GM18508 (cell line): Measurements from ENCODE around the gene LTA4H.
"Not testable (repeated sequence)": the region's sequence is repeated elsewhere in the genome, so short reads cannot be mapped to it uniquely, and the experiment has no call there.

Experiments used
- ATAC-seq: cut with Tn5 transposase; IDR thresholded peaks from one replicate; pipeline ENCODE4 v1.9.1; 2021; ENCODE audit warnings: moderate number of reproducible peaks; ENCODE audit not compliant: insufficient read depth, unreplicated experiment

LTA4H gene

GRCh38 chr12:96035283-96036236 is at the start of gene LTA4H:
TSS of gene LTA4H (minus strand) at chr12:96035587. CDS start at chr12:96035519, 68 bp downstream.
- ATAC-seq, result peak; percentile 86

- ATAC-seq, result no peak
These were observed 49.2 kb upstream of the LTA4H start for GRCh38 chr12:96084624-96085023.

GRCh38 chr12:96083020-96083719 is 47.8 kb upstream of the LTA4H start:
- no peak for ATAC-seq

DNA sequence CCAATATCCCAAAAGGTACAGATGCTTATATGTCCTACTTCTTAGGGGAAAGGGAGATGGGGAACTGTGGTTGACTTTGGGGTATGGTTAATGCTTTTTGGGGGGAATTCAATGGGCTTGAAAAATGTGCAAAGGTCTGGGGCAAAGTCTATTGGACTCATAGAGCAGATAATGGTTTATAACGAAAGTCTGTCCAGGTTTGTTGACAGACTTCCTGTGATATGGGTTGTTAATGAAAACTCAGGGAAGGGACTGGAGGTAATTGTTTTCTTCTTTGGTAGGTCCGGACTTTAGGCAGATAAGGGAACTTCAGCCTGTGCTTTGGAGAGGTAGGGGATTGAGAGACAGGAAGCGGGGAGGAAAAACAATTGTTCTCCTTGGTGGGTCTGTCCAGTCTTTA is 46.2 kb upstream of the LTA4H start:
- no peak for ATAC-seq

- no peak for ATAC-seq
These were observed 43.1 kb upstream of the LTA4H start for GRCh38 chr12:96078231-96079135.

DNA sequence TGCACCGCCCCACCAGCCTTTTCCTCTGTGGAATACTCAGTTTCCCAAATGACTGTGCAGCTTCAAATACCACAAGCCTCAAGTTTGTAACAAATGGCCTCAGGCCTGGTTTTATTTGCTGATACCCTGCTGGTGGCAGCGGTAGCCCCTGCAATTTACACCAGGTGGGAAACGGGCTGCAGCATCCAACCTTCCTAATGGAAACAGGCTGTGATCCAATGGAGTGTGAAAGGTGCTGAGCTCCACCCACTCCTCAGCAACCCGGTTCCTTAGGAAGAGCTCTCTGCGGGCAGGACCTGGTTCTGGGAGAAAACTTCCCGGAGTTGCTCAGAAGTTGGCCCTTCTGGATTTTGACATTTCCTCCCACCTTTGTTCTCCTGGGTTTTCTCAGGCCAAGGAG is 41.7 kb upstream of the LTA4H start:
- no peak for ATAC-seq

- ATAC-seq, result no peak
These were observed 40.2 kb upstream of the LTA4H start for GRCh38 chr12:96075560-96075959.

DNA sequence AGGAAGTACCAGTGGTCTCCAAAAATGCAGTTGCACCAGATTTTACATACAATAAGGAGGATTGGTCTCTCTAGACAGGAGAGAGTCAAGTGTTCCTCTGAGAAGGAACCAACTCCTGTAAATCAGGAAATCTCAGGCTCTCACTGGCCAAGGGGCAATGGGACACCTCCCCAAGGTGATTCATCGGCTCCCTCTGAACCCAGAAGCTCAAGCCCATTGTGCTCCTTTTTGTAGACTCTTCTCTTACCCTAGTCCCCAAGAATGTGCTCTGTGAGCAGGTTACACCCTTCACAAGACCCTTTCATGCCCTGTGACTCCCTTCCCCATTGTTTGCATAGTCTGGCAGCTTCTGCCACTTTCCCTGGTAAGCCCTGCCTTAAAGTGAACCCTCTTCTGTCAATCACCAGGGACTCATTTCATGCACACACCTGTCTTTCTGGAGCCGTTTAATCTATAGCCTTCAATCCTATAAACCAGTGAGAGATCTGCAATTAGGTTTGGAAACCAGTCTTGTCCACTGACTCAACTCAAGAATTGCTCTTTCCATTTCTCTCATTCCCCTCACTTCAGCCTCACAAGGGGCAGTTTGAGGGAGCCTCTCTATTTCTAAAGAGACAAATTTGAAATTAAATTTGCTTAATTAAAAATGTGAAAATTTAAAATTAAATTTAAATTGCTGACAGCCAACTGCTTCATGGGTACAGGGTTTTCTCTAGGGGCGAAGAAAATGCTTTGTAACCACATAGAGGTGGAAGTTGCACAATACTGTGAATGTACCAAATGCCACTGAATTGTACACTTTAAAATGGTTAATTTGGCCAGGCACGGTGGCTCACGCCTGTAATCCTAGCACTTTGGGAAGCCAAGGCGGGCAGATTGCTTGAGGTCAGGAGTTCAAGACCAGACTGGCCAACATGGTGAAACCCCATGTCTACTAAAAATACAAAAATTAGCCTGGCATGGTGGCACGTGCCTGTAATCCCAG is 38.3 kb upstream of the LTA4H start:
- ATAC-seq, result no peak

- ATAC-seq, result peak; percentile 53
These were observed 35.4 kb upstream of the LTA4H start for GRCh38 chr12:96070670-96071279.

- no peak for ATAC-seq
These were observed 34.3 kb upstream of the LTA4H start for GRCh38 chr12:96069511-96070231.

DNA sequence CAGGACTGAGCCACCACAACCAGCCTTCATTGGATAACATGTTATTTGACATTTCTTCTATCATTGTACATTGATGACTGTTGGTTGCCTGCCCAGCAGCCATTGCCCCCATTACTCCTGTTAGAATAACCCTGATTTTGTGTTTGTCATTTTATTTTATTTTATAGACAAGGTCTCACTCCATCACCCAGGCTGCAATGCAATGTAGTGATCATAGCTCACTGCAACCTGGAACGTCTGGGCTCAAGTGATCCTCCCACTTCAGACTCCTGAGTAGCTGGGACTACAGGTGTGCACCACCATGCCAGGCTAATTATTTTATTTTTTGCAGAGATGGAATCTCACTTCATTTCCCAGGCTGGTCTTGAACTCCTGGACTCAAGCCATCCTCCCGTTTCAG is 33.2 kb upstream of the LTA4H start:
- ATAC-seq, result no peak

- no peak for ATAC-seq
These were observed 32.7 kb upstream of the LTA4H start for GRCh38 chr12:96068111-96068510.

DNA sequence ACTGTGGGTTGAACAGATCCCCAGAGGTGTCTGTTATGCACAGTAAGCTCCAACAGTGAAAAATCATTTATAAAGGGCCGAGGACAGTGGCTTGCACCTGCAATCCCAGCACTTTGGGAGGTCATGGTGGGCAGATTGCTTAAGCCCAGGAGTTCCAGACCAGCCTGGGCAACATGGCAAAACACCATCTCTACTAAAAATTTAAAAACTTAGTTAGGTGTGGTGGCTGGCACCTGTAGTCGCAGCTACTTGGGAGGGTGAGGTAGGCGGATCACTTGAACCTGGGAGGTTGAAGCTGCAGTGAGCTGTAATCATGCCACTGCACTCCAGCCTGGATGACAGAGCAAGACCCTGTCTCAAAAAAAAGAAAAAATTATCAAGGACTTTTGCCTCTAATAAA is 30.4 kb upstream of the LTA4H start:
- ATAC-seq, result not testable (repeated sequence)

GRCh38 chr12:96064966-96065365 is 29.6 kb upstream of the LTA4H start:
- ATAC-seq, result no peak

GRCh38 chr12:96064271-96064670 is 28.9 kb upstream of the LTA4H start:
- no peak for ATAC-seq

GRCh38 chr12:96063046-96063445 is 27.7 kb upstream of the LTA4H start:
- ATAC-seq, result no peak

- ATAC-seq, result no peak
These were observed 26.6 kb upstream of the LTA4H start for GRCh38 chr12:96061864-96062453.

DNA sequence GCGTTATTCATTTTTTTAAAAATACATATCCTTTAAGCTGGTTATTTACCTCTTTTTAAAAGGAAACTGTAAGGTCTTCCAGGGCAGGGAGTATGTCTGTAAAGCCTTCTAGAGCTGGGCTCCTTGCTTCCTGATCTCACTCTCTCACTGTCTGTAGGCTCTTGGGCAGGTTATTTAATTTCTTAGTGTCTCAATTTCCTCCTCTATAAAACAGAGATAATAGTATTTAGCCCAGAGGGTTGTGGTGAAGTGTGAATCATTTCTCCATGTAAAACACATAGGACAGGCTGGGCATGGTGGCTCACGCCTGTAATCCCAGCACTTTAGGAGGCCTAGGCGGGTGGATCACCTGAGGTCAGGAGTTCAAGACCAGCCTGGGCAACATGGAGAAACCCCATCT is 25.9 kb upstream of the LTA4H start:
- no peak for ATAC-seq
